ENCODE measurements around the gene ZMYM2.

ZMYM2 gene

DNA sequence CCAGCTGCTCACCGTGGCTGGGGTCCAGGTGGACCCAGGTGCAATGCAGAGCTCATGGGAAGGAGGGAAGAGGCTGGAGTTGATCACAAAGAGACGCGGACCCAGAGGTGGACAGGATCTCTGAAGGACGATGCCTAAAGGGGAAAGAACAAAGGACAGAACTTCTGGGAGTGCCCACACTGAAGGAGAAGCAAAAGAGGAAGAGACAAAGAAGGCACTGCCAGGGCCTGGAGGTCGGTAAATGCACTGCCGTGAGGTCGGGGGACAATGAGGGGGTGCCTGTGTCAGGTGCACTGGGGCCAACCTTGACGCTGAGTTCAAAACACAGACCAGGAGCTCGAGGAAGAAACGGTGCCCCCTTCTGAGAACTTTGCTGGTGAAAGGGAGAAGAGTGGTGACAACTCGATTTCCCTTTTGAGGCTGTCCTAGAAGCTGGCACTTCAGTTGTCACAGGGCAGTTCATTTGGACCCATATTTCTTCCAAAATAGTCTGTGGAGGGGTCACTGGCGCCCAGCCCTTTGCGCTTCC, 146.7 kb downstream of the ZMYM2 start:
- no peak for DNase-seq (ENCODE audit: low read depth)

DNA sequence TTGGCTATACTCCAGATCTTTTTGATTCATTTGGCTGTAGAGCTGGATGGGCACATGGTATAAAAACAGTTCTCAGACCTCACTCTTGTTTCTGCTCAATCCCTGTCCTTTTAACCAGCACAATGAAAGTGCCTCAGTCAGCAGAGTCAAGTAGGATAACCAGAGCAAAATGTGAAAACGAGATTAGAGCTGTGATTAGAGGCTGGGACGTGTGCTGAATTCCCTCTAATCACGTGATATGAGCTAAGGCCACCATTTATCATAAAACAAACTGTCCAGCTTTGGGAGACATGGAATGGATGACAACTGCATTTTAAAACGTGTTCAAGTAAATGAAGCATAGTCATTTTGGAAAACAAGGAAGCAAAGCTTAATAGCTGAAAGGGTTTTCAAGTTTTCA, 148.2 kb downstream of the ZMYM2 start:
- DNase-seq (ENCODE audit: low read depth), result no peak

DNA sequence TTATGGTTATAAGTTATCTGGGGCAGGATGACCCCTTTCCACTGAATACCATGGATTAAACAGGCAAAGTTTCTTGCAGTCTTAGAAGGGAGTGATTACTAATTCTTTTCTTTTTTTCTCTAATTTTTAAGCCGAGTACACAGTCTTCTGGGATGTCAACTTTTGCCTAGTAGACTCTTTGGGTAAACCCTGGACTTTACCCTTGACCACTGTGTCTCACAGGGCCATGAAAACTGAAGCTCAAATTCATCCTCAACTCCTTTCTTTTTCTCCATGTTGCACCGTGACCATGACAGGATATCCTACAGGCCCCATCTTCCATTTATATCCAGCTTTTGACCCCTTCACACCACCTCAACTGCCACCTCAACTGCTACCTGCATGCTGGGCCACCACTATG, 150.5 kb downstream of the ZMYM2 start:
- no peak for DNase-seq (ENCODE audit: low read depth)

DNA sequence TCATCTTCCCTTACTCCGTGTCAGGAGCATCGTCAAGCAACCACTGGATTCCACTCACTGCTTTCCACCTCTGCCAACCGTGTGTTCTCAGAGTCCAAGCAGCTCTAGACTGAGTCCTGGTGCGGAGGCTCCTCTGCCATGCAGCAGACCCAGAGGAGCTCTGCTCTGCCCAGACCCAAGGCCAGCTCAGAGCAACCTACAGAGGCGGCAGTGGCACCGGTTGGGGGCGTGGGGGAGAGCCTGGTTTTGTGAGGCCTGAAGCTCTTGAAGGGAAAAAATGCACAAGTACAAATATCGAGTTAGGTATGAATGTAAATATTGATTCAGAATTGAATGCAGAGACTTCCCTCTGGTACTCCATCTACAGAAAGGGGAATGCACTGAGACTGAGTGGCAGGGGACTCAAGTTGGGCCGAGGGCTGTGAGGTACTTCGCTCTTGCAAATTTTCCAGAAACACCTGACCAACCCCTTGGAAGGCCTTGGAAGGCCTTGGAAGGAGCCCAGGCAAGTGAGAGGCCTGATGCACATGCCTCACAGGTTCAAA, 155.6 kb downstream of the ZMYM2 start:
- DNase-seq (ENCODE audit: low read depth), result no peak

DNA sequence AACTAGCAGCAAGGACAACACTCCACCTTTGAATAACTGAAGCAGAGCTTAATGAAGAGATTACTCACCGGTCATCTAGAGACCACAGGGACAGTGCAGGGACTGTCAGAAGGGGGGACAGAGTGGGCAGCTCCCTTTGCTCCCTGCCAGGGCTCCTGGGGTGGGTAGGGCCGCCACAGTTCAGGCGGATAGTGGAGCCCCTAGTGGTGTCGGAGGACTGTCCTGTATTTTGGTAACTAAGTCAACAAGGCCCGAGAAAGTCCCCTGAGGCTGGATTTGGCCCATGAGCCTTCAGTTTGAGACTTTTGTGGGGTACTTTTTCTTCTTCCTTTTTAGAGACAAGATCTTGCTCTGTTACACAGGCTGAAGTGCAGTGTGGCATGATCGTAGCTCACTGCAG, 157.7 kb downstream of the ZMYM2 start:
- no peak for DNase-seq (ENCODE audit: low read depth)

DNA sequence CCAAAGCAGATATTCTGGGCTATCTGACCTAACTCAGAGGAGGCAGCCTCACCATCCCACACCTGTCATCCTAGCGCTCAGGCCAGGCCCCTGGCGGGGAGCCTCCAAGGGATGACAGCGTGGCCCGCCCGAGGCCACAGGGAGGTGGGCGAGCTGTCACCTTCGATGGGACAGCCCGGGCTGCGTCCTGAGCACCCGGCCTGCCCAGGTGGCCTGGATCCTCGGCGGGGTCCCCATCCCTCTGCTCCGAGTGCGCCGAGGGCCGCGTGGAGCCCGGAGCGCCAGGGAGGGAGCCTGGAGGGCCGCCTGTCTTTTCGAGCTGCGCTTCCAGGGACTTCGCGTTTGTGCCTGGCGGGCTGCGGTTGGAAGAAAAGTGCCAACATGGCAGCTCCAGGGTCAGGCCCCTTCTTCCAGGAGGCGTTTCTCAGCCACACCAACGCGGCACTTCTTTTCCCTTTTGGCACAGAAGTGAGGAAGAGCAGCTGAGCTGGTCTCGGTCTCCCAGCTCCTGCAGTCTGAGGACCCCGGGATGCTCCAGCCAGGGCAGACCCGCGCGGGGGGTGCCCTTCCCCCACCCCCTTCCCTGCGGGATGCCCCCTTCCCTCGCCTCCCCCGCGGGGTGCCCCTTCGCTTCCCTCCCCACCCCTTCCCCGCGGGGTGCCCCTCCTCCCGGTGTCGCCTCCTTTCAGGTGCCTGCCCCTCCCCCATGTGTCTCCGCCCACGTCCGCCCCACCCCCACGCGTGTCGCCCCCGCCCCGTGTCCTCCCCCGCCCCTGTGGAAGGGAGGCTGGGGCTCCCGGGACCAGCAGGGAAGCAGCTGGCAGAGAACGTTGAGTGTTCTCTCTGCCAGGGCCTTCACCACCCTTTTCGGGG, 160.0 kb downstream of the ZMYM2 start:
- DNase-seq (ENCODE audit: low read depth), result no peak

DNA sequence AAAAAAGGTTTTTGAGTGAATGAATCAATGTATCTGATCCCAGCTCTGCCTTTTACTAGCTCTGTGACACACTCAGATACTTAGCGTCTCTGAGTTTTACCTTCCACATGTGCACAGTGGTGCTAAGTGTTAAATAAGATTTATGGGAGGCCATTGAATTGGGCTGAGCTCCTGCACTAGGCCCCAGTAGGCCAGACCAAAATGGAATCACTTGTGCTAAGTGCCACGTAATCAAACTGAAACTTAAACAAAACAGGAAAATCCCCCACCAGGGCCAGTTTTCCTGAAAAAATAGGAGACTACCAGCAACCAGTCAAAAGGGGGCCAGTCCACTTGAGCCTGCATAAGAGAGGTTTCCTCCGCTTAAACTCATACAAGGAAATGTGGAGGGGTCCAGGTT, 161.4 kb downstream of the ZMYM2 start:
- no peak for DNase-seq (ENCODE audit: low read depth)

DNA sequence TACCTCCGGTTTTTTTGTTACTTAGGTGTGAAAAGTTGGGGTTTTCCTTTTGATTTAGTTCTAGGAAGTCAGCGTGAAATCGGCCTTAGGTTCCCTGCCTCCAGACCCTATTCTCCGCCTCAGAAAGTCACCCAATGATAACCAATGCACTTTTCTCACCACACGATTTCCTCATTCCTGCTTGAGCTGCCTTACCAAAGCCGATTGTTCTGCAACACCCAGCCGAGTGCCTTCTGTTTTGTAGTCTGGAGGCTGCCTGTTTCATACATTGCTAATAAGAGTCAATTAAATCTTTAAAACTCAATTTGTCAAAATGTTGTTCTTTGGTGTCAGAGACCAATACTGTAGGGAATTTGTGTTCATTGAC, 162.6 kb downstream of the ZMYM2 start:
- DNase-seq (ENCODE audit: low read depth), result no peak

DNA sequence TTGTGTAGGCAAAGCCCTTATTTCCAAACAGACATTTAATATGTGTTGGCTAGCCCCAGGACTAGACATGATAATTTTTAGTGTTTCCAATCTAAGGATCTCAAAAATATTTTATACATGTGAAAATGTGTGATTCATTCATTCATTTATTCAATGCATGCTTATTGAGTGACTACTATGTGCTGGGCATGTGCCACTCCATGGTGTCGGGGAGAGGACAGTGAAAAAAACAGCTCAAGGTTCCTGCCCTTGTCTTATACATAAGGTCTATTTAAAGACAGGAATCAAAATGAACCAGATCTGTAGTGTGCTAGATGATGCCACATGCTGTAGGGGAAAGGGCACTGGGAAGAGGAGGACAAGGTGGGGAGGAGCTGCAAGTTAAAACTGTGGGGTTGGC, 165.8 kb downstream of the ZMYM2 start:
- no peak for DNase-seq (ENCODE audit: low read depth)

DNA sequence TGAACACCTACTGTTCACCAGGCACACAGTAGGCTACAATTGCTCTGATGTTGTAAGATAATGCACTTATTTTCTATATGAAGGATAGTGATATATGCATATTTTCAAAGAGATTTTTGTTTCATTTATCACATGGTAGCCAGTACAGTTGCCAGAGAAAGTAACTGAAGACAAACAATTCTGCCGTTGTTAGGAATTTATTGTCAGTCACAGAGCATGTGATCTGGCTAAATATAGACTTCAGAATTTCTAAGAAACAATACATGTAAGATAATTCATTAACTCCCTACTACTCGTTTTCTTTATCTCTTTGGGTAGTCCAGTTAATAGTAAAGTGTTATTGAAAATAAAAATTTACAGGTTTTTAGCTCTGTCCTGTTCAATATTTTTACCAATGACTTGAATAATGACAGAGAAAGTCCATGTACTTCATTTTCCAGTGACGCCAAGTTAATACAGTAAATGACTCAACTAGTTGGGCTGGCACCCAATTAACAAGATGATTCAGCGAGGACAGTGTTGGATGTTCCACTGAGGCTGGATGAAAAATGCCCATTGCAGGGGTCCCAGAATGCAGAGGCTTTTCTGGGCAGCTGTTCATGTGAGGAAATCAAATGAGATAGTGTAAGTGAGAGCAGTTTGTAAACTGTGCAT, 166.7 kb downstream of the ZMYM2 start:
- DNase-seq (ENCODE audit: low read depth), result no peak

DNA sequence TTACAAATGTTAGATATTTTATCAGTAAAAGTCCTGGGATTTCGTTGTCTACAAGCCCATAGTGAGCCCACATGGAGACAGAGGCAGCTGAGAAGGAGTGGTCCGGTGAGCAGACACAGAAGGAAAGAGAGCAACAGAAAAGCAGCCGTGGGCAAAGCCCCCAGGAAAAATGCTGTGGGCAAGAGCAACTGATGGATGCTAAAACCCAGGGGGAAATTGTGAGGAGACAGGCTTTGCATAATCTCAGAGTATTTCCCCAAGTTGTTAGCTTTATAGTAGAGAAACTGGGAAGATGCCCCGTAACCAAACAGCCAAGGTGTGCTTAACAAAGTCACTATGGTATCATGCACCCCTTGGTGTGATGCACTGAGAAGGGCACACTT, 167.2 kb downstream of the ZMYM2 start:
- DNase-seq (ENCODE audit: low read depth), result no peak

DNA sequence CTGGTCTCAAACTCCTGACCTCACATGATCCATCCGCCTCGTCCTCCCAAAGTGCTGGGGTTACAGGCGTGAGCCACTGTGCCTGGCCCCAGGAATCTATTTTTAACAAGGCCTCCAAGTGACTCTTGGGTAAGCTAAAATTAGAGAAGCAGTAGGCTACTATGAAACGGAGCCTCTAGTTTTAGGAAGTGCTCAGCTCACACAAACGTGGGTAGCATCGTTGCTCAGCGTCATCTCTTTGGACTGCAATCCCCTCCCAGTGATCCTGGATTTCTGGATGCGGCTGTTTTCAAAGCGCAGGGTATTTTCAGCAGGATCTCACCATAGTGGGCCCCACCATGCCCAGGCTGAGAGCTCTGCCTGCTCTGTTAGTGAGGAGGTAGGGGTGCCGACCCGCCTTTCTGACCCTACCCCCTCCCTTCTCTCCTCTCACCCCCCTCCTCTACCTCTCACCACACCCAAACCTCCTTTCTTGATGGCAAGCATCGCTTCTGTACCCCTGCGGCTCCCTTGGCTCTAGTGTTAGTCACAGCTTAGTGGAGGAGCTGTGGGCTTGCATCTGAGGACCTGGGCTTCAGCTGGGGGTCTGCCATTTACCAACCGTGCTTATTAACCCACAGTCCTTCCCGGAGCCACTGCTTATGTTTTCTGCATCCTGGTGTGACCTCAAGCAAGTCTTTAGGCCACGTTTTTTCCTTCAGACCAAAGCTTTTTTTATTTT, 168.2 kb downstream of the ZMYM2 start:
- no peak for DNase-seq (ENCODE audit: low read depth)

DNA sequence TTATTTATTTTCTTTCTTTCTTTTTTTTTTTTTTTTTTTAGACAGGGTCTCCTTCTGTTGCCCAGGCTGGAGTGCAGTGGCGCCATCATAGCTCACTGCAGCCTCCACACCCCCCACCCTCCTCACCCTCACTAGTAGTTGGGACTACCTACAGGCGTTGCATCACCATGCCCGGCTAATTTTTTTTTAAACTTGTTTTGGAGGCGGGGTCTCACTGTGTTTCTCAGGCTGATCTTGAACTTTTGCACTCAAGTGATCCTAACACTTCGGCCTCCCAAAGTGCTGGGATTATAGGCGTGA, 168.7 kb downstream of the ZMYM2 start:
- DNase-seq (ENCODE audit: low read depth), result no peak

DNA sequence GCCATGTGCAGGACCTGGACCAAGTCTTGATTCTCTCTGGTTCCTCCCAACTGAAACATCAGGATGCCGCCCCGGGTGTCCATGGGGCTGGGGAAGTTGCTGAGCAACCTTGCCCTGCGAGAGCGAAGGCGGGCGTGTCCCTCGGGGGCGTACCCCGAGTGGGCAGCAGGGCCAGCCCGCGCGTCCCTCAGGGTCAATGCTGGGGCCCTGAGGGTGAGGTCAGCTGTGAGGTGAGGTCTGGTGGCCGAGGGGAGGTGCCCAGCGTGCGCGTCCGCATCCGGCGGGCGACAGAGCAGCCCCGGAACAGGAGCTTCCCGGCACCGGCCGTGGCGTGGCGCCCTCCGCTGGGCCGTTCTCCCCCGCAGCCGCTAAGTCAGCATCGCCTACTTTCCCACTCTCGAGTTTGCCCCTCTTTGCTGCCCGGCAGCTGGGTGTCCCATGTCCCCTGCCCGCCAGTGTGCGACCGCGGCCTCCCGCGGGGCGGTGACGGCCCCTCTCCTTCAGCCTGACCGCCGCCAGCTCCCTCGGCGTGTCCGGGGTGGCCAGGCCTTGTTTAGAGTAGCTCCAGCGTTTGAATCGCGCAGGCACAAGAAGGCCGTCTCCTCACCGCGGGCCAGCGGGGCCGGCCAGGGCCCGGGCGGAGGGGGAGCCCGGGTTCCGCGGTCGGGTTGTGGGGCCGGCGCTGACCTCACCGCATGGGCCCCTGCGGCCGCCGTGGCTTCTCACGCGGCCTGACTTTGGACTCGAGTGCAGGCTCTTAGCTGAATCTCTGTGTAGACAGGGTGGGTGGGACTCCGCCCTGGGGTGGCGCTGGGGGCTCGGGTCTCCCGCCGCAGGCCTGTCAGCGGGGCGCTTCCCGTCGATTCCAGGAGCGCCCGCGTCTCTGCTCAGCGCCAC, 169.3 kb downstream of the ZMYM2 start:
- DNase-seq (ENCODE audit: low read depth), result no peak

DNA sequence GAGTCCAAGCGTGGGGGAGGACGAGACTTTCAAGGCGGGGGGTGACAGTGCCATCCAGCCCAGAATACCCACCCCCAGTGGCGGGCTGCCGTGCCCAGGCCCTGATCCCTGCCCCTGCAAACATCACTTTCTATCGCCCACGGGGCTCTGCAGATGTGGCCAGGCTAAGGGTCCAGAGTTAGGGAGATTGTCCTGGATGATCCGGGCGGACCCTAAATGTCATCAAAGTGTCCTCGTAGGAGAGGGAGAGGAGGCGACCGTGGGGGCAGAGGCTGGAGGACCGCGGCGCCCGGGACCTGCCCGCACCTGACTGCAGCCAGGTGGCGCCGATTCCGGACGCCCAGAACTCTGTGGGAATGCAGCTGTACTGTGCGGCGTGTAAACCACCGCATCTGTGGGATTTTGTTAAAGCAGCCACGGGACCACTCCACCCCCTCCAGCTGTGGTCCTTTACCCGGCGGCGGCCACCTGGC, 170.0 kb downstream of the ZMYM2 start:
- DNase-seq (ENCODE audit: low read depth), result no peak

DNA sequence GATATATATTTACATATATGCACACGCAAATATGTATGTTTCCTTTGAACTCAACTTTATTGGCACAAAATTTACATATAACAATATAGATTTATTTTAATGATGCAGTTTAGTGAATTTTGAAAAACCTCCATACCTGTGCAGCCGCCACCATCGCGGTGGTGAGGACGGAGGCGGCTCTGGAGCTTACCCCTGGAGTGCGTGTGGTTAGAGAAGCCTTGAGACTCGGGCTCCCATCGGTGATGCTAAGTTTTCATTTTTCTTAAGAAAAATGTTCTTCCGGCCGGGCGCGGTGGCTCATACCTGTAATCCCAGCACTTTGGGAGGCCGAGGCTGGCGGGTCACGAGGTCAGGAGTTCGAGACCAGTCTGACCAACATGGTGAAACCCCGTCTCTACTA, 170.5 kb downstream of the ZMYM2 start:
- DNase-seq (ENCODE audit: low read depth), result no peak

DNA sequence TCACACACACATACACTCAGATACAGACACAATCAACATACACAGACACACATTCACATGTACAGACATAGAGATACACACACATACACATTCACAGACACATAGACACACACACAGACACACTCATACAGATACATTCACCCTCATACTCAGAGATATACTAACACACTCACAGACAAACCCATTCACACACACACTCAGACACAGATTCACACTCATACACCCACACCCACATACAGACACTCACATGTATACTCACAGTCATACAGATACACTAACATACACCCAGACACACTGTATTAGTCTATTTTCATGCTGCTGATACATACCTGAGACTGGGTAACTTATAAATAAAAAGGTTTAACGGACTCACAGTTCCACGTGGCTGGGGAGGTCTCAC, 171.5 kb downstream of the ZMYM2 start:
- DNase-seq (ENCODE audit: low read depth), result no peak

DNA sequence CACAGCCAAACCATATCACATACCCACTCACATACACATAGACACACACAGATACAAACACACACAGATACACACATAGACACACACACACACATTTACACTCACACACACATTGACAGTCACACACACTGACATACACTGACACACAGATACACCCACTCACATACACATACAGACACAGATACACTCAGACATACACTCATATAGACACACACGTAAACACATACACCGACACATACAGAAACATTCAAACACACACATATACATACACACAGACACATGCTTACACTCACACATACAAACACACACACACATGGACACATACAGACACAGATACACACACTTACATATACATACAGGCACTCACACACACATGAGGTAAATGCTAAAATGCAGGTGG, 172.1 kb downstream of the ZMYM2 start:
- no peak for DNase-seq (ENCODE audit: low read depth)

DNA sequence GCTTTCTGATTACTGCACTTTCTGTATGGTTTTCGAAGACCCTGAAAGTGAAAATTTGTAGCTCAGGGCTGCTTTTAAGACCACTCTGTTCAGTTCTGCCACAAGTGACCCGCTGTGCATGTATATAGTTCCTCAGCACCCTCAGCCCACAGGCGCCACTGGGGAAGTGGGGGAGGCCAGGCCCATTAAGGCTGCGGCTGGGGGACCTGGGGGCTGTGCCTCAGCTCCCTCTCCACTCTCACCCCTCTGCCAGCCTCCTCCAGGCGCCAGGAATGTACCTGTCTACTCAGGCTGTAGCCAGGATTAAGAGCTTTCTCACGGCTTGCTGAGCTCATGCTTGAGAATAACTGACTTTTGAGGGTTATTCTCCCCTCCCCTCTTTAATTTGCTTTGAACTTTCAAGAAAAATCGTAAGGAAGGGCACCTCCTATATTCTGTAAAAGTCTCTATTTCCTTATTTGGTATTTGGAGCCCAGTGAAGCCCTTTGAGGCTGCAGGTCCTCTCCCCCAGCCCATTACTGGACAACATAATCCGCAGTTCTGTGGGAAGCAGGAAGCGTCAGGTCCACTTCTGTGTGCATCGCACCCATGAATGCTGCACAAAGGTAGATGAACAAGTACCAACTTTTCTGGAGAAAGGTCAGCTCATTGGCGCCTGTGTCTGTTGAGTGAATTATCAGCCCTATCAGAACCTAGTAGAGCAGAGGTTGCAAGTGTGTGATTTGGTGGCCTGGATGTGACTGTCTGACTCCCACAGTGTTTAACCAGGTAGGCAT, 172.7 kb downstream of the ZMYM2 start:
- no peak for DNase-seq (ENCODE audit: low read depth)

DNA sequence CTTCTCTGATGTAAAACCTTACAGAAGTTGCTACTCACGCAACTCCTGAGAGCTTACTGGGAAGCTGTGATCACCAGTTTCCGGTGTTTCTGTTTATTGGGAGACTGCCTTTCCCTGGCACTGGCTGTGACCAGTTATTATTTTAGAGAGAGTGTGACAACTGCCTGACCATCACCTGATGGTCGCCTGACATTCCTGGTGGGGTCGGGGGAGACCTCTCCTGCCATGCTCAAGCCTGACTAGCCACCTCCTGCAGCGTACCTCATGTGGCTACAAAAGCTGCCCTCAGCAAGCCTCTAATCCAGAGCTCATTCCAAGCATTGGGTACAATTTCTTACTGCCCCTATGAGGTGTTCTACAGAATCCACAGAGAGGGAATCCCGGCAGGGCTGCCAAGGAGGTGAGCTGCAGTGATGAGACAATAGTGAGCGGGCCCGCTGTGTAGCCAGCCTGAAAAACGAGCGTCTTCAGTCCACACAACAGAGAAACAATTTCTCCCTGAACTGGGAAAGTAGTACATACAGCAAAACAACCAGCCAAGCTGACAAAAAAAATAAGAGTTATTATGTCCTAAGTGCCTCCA, 173.6 kb downstream of the ZMYM2 start:
- no peak for DNase-seq (ENCODE audit: low read depth)

DNA sequence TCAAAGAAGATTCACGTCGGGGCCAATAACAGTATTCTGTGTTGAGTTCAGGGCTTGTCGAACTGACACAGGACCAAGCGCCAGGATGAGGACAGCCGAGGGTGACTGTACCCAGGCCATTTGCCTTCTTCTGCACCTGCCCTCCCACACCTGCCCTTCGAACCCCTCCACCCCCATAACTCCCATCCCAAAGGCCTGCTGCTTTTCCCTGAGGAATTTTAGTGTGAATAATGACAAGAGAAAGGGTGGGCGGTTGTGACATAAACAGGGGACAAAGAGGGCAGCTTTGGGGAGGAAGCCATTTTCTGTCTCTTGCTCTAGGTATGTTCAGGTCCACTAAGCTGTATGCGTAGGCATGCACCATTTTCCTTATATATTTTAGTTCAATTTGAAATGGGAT, 176.2 kb downstream of the ZMYM2 start:
- DNase-seq (ENCODE audit: low read depth), result no peak

Measured in stimulated activated CD8-positive, alpha-beta memory T cell treated with anti-CD3 and anti-CD28 coated beads, Interleukin-4, amount 100 ng/mL, for 24 hours (primary cell).